ENCODE results near the gene MME.

GRCh38 chr3:155106119-155106518, 26.0 kb downstream of the MME start:
- TF ChIP-seq YY1 (IDR thresholded peaks at IDR 0.05; ENCODE audit: insufficient read depth, insufficient read length): no peak
- no peak for TF ChIP-seq ZNF274 (IDR thresholded peaks at IDR 0.05; ENCODE audit: low read depth, low read length)

All from NT2/D1 (cell line).